NCI-H526 (cell line): ENCODE data around the gene SLC51A.
"Not testable (repeated sequence)": the region's sequence is repeated elsewhere in the genome, so short reads cannot be mapped to it uniquely, and the experiment has no call there.

Experiments
- DNase-seq, 2 experiments: peaks; one replicate each; lab custom pipeline; 2025; lab: John Stamatoyannopoulos, UW

The SLC51A gene

DNA sequence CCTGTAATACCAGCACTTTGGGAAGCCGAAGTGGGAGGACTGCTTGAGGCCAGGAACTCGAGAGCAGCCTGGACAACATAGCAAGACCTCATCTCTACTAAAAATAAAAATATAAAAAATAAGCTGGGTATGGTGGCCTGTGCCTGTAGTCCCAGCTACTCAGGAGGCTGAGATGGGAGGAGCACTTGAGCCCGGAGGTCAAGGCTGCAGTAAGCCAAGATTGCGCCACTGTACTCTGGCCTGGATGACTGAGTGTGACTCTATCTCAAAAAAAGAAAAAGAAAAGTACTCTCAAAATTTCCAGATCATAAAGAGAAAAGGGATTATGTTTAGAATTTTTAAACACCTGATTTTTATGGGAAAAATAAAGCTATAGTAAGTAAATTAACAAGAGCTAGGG, 24.1 kb downstream of the SLC51A start:
- DNase-seq: no peak

DNA sequence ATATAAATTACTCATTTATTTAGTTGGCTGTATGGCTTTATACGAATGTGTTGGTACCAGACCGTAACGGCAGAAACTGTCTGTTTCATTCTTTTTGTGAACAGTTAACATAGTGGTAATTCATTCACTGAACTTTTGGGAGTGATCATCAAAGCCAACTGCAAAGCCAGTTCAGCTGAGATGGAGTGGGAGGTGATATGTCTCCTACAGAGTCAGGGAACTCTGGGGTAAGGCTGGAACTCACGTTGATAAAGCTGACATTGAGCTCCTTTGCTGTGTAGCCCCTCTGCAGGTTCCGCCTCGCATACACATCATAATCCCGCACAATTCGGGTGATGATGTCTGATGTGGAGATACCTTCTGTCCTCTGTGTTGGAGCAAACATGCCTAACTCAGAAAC, 25.4 kb downstream of the SLC51A start:
- DNase-seq: no peak

DNA sequence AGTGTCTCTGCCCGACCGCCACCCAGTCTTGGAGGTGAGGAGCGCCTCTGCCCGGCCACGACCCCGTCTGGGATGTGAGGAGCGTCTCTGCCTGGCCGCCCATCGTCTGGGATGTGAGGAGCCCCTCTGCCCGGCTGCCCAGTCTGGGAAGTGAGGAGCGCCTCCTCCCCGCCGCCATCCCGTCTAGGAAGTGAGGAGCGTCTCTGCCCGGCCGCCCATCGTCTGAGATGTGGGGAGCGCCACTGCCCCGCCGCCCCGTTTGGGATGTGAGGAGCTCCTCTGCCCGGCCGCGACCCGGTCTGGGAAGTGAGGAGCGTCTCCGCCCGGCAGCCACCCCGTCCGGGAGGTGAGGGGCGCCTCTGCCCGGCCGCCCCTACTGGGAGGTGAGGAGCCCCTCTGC, 27.8 kb downstream of the SLC51A start:
- not testable (repeated sequence) for DNase-seq

DNA sequence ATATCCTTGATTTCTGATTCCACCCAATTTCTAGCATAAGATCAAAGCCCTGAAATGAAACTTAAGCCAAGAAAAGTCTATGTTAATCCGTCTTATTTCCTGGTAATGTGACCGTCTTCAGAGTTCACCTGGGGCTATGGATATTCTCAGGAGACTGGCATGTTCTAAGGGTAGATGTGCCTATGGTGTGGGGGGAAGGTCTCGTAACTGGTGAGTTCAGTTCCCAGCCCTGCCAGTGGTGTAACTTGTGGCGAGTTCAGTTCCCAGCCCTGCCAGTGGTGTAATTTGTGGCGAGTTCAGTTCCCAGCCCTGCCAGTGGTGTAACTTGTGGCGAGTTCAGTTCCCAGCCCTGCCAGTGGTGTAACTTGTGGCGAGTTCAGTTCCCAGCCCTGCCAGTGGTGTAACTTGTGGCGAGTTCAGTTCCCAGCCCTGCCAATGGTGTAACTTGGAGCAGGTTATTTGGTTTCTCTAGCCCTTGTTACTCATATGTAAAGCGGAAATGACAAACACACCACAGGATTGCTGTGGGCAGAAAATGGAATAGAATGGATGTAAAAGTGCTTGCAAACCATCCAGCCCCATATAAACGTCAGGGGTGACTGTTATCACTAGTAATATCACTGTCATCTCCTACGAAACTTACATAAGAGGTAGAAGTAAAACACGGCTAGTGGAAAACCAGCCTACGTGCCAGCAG, 30.4 kb downstream of the SLC51A start:
- DNase-seq: no peak

DNA sequence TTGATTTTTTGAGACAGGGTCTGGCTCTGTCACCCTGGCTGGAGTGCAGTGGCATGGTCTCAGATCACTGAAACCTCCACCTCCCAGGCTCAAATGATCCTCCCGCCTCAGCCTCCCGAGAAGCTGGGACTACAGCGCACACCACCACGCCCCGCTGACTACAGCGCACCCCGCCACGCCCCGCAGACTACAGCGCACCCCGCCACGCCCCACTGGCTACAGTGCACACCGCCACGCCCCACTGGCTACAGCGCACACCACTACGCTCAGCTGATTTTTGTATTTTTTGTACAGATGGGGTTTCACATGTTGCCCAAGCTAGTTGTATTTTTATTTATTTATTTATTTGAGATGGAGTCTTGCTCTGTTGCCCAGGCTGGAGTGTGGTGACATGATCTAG, 35.6 kb downstream of the SLC51A start:
- no peak for DNase-seq

DNA sequence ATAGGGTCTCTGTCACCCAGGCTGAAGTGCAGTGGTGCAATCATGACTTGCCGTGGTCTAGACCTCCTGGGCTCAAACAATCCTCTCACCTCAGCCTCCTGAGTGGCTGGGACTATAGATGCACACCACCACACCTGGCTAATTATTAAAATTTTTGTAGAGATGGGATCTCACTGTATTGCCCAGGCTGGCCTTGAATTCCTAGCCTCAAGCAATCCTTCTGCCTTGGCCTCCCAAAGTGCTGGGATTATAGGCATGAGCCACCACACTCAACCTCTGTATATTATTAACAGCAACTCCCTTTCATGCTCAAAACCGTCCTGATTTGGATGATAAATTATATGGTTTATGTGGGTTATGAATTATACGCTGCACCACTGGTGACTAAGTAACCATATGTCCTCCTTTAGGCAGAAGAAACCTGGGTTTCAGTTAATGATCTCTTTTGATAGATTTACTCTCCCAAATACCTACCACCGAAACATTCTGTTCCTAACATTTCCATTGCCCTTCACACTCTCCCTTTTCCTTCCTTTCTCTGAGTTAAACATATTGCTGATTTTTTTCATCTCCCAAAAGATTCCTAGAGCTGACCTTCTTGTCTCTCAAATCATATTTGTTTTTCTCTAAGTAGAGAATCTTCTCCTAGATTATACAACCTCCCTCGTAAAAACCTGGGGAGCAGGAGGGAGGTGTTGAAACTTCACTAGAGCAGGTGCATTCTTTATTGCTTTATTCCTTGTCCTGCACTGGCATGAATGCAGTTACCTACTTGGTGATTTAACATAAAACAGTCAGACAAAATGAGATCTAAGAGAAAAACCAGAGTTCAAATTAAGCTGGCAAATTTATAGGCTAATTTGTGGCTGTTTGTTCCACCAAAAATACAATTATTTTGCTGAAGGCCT, 38.3 kb downstream of the SLC51A start:
- no peak for DNase-seq

DNA sequence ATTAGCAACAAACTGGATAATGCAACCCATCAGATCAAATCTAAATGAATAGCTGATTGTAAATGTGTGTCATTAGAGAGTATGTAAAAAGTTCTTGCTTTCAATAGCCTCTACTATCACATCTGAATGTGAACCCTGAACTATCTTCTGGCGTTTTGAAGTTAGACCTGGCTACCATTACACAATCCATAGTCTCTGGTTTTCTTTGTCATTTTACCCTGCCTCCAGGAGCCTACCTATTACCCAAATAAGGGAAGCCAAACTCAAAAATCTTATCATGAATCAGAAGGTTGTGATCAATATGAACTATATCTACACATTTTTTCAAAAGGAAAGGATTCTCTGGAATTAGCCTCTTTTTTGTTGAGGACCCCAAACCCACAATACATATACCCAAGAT, 39.4 kb downstream of the SLC51A start:
- no peak for DNase-seq

DNA sequence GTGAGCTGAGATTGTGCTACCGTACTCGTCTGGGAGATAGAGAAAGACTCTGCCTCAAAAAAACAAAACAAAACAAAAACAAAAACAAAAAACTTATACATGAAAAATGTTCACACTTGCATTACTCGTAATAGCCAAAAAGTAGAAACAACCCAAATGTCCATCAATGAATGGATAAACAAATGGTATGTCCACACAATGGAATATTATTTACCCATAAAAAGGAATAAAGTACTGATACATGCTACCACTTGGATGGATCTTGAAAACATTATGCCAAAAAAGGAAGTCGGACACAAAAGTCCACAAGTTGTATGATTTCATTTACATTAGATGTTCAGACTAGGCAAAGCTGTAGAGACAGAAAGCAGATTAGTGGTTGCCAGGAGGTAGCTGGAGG, 44.5 kb downstream of the SLC51A start:
- DNase-seq: no peak

DNA sequence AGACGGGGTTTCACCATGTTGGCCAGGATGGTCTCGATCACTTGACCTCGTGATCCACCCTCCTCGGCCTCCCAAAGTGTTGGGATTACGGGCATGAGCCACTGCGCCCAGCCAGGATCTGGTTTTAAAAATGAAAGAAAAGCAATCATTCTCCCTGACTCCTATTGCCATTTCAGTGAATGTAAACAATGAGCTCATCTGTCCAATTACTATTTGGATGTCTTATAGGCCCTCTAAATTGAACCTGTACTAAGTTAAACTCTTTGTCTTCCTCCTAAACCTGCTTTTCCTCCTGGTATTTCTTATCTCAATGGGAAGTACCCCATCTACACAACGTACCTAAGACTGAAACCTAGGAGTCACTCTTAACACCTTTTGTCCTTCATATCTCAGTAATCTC, 47.5 kb downstream of the SLC51A start:
- no peak for DNase-seq

DNA sequence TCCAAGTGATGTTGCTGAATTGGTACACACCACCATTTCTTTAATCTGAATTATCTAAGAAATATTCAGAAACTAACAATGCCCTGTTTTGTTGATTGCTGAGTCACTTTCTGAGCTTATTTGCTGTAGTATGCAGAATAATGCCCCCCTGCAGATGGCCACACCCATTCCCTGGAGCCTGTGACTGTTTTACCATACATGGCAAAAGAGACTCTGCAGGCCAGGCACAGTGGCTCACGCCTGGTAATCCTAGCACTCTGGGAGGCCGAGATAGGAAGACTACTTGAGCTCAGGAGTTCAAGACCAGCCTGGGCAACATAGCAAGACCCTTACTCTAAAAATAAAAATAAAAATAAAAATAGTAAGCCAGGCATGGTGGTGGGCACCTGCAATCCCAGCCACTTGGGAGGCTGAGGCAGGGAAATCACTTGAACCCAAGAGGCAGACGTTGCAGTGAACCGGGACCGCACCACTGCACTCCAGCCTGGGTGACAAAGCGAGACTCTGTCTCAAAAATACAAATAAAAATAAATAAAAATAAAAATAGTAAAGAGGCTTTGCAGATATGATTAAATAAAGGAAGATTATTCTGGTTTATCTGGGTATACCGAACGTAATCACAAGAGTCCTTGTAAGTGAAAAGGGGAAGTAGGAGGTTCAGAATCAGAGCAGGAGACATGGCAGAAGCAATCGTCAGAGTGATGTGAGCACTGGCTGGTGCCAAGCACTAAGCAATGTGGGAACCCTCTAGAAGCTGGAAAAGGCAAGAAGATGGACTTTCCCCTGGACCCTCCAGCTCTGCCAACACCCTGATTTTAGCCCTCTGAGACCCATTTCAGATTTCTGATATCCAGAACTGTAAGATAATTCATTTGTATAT, 52.2 kb downstream of the SLC51A start:
- DNase-seq: no peak

DNA sequence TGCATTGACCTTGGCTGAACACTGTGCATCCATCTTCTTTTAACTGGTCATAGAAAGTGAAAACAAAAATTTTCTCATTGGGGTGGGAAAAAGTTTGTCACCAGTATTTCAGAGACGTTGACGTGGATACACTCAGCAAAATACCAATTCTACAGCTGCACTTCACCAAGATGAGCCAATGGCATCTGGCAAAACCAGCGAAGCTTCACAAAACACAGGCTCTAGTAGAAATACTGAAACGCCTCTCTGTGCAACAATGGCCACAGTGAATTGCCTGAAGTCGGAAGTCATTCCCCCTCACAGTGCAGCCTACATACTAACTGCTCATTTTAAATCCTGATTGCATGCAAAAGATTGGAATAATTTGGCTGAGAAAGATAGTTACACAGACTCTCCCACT, 54.2 kb downstream of the SLC51A start:
- DNase-seq: no peak

DNA sequence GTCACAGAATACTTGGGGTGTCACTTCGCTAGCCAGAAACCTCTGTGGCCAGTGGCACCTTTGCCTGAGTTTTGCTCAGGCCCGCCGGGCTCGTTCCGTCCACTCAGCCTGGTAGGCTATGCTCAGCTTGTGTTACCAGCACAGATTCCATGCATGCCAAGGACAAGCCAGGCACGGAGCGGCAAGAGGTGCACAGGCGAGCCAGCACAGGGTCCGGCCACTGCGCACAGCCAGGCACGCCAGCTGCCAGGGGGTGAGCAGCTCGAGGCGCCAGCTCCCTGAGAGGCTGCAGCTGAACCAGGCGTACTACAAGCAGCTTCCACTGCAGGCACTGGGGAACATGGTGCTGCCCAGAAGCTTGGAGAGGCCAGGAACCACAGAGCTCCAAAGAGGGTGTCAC, 56.5 kb downstream of the SLC51A start:
- no peak for DNase-seq

DNA sequence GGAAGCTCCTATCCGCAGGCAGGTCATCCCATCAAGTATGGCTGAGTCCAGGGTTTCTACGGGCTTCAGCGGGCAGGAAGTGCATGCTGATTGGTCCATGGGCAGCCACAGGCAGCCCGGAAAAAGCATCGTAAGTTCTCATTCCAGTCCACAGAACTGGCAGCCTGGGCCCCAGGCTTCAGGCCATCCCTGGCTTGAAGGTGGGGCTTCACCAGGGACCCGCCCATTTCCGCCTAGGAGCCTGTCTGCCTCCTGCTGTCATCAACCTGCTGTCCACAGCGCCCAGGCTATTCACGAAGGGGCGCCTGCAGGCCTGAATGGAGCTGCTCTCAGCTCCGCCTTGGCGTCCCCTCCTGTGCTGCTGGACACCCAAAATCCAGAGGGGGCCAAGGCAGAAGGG, 57.3 kb downstream of the SLC51A start:
- DNase-seq: no peak

DNA sequence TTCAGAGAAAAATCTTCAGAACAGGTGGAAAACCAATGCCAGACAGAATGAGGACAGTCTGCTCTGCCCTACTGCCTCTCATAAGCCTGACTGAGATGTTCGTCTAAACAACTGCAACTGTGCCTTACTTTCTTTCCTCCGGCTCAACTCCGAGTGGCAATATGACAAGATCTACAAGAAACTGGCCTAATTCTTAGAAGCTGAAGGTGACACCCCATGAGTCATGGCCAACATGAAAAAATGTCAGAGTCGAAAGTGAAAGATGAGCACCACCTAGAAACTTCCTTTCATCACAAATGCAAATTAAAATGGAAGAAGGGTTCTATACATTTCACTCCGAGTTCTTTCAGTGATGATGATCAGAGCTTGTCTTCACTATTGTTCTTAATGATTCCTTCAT, 58.3 kb downstream of the SLC51A start:
- DNase-seq: no peak

DNA sequence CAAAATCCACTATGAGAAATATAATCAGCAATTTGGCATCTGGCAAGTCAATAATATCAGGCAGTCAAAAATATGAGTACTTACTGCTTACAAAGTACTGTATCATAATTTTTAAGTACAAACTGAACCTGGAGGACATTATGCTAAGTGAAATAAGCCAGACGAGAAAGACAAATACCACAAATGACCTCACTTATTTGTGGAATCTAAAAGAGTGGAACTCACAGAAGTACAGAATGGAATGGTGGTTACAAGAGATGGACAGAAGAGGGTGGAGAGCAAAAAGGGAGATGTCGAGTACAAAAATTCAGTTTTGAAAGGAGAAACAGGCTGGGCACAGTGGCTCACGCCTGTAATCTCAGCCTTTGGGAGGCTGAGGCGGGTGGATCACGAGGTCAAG, 58.8 kb downstream of the SLC51A start:
- no peak for DNase-seq

DNA sequence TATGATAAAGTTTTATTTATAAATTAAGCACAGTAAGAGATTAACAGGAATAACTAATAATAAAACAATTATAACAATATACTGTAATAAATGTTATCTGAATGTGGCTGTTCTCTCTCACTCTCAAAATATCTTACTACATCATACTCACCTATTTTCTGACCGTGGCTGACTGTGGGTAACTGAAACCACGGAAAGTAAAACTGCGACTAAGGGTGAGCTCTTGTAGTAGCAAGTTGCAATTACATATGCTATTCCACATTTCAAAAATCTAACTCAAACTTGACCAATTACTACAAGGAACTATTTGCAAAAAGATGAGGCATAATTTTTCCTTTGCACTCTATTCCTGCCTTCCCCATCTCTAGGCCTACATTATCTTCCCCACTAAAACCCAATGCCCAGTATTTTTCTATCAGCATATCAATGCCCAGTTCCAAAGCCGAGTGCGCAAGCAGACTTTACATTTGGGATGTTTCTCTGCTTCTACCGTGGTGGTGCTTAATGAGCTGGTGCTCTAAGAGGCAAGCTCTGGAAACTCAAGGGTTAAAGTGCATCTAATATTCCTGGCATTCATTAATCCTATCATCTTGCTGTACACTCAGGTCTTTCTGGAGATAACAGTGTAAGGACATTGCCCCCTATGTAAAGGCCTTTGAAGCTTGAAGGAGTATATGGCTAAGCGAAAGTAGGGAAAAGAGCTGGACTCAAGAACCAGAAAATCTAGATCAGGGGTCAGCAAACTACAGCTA, 64.5 kb downstream of the SLC51A start:
- no peak for DNase-seq

DNA sequence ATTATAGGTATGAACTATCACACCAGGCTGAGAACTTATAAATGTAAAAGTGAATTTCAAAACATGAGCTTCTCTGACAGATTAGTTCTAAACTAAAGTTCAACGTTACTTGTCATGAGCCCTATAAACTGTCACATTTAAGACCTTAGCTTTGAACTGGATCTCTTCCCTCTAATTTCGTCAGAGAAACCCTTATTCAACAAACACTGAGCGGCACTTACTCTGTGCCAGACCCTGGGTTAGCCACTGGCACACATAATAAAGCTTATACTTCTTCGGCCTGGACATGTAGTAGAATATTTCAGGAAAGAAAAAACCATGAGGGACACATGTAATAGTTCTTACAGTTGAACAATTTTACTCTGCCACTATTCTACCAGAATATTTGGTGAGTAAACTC, 65.6 kb downstream of the SLC51A start:
- DNase-seq: no peak
